ENCODE results near the gene PDK3. TPM values are rescaled to one million over a fixed set of nuclear protein-coding genes. Genes with fewer than 3 reads are reported as not detected.

Gene PDK3
- total RNA-seq, 1 experiment from 2014 or later, result 6.6 TPM

GRCh38 chrX:24498975-24499374 is 33.9 kb downstream of the PDK3 start:
- ChIA-PET POLR2A (ENCODE audit: low non-redundant PET) (no interaction called here), CTCF (no interaction called here)
- Histone ChIP-seq H3K27me3 (replicated peaks; ENCODE audit: insufficient read depth, low read depth, low read length, poor library complexity) (peaks cover 10% of the 10 kb centered on the region), H3K27ac (ENCODE audit: low read depth, low read length, poor library complexity, severe bottlenecking) (no peak overlapping the region), H3K4me3 (ENCODE audit: low read depth, low read length, poor library complexity, severe bottlenecking) (no peak overlapping the region), H3K9me3 (ENCODE audit: low read depth, low read length, poor library complexity, severe bottlenecking) (no peaks in the 10 kb centered on the region), H3K4me1 (ENCODE audit: insufficient read depth, low read length, poor library complexity, severe bottlenecking) (peaks cover 7% of the 10 kb centered on the region), H3K36me3 (ENCODE audit: insufficient read depth, low read length, poor library complexity, severe bottlenecking) (no peaks in the 10 kb centered on the region)
- no TSS peak for BruUV-seq (replicated peaks)
- DNase-seq (ENCODE audit: low spot score), result no peak
- TF ChIP-seq EZH2 (IDR thresholded peaks at IDR 0.05; ENCODE audit: borderline replicate concordance, low read depth, low read length, poor library complexity, severe bottlenecking) (no peak), CTCF (conservative IDR thresholded peaks at IDR 0.05; ENCODE audit: low read depth, low read length) (peak; percentile 64)
- intact Hi-C loops (cut with micrococcal nuclease; ENCODE audit: unreplicated experiment), result loop anchor here (2.0 to 10.0 kb wide), 3 partner anchors 104 to 240 kb away; no protein-coding TSS in a partner anchor

DNA sequence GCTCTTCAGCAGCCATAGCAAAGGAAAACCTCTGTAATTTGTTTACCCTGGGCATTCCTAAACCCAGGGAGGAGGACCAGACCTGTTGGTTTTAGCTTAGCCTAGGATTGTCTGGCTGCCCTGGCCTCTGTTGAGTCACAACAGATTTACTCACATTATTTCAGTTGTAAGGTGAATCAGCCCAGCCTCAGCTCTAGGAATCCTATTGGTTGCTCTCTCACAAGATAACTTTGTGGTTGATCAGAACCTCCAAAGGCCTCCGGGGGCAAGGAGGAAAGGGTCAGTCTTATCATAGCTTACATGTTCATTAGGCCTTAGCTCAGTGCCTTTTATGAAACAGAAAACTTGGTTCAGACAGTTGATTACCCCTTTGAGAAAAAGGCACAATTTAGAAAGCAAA is 41.0 kb downstream of the PDK3 start:
- ChIA-PET POLR2A (ENCODE audit: low non-redundant PET) (interaction anchor here (0.7 kb wide), 1 partner anchor 21 kb away, joined by 4 read pairs; no protein-coding TSS in a partner anchor), CTCF (no interaction called here)
- Histone ChIP-seq H3K4me1 (ENCODE audit: insufficient read depth, low read length, poor library complexity, severe bottlenecking) (no peaks in the 10 kb centered on the region), H3K27me3 (replicated peaks; ENCODE audit: insufficient read depth, low read depth, low read length, poor library complexity) (peaks cover 4% of the 10 kb centered on the region), H3K4me3 (ENCODE audit: low read depth, low read length, poor library complexity, severe bottlenecking) (no peak overlapping the region), H3K9me3 (ENCODE audit: low read depth, low read length, poor library complexity, severe bottlenecking) (no peaks in the 10 kb centered on the region), H3K27ac (ENCODE audit: low read depth, low read length, poor library complexity, severe bottlenecking) (no peak overlapping the region), H3K36me3 (ENCODE audit: insufficient read depth, low read length, poor library complexity, severe bottlenecking) (no peaks in the 10 kb centered on the region)
- no peak for DNase-seq (ENCODE audit: low spot score)
- no peak for TF ChIP-seq CTCF (conservative IDR thresholded peaks at IDR 0.05; ENCODE audit: low read depth, low read length)
- no peak for TF ChIP-seq EZH2 (IDR thresholded peaks at IDR 0.05; ENCODE audit: borderline replicate concordance, low read depth, low read length, poor library complexity, severe bottlenecking)
- BruUV-seq (replicated peaks), result no TSS peak
- intact Hi-C loops (cut with micrococcal nuclease; ENCODE audit: unreplicated experiment), result no loop called here

DNA sequence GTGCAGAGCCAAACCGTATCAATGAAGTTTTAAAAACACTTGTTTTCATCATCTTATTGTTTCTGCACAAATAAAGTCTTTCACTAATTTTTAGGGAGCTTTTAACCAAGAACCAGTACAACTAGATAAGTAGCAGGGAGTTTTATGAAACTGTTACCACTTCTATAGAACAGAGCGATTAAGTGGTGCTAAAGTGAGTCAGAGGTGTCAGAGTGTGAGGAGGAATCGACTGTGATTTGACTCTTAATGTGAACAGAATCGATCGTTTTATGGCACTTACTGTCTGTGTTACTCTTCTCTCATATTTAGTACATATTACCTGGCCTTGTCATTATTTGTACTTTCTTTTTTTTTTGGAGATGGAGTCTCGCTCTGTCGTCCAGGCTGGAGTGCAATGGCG is 43.3 kb downstream of the PDK3 start:
- ChIA-PET CTCF (no interaction called here), POLR2A (ENCODE audit: low non-redundant PET) (no interaction called here)
- Histone ChIP-seq H3K36me3 (ENCODE audit: insufficient read depth, low read length, poor library complexity, severe bottlenecking) (no peaks in the 10 kb centered on the region), H3K27ac (ENCODE audit: low read depth, low read length, poor library complexity, severe bottlenecking) (no peak overlapping the region), H3K4me3 (ENCODE audit: low read depth, low read length, poor library complexity, severe bottlenecking) (no peak overlapping the region), H3K4me1 (ENCODE audit: insufficient read depth, low read length, poor library complexity, severe bottlenecking) (no peaks in the 10 kb centered on the region), H3K27me3 (replicated peaks; ENCODE audit: insufficient read depth, low read depth, low read length, poor library complexity) (peaks cover under 1% of the 10 kb centered on the region), H3K9me3 (ENCODE audit: low read depth, low read length, poor library complexity, severe bottlenecking) (no peaks in the 10 kb centered on the region)
- BruUV-seq (replicated peaks), result no TSS peak
- DNase-seq (ENCODE audit: low spot score), result no peak
- no peak for TF ChIP-seq EZH2 (IDR thresholded peaks at IDR 0.05; ENCODE audit: borderline replicate concordance, low read depth, low read length, poor library complexity, severe bottlenecking)
- TF ChIP-seq CTCF (conservative IDR thresholded peaks at IDR 0.05; ENCODE audit: low read depth, low read length), result no peak
- intact Hi-C loops (cut with micrococcal nuclease; ENCODE audit: unreplicated experiment), result no loop called here

Data from A673 (cell line).